Vagina (tissue), 2 donors: ENCODE results near the gene ABHD2.

ENCODE experiments used
- CTCF ChIP-seq, 3 experiments: fragments of 450-650 bp in 2 of 3; fragments of 200-600 bp in 1 of 3; sonication (generic) in 1 of 3; IDR thresholded peaks; one replicate each; pipeline ENCODE4 v1.5.1; 2017 to 2019; ENCODE audit warnings: antibody characterized with exemption in 3 of 3, mild to moderate bottlenecking in 2 of 3, moderate library complexity in 2 of 3
- POLR2A ChIP-seq, 2 donors: fragments of 450-650 bp; IDR thresholded peaks; one replicate each; pipeline ENCODE4 v1.6.1; 2017; ENCODE audit warnings: antibody characterized with exemption in 2 of 2, mild to moderate bottlenecking in 2 of 2, moderate library complexity in 2 of 2

DNA sequence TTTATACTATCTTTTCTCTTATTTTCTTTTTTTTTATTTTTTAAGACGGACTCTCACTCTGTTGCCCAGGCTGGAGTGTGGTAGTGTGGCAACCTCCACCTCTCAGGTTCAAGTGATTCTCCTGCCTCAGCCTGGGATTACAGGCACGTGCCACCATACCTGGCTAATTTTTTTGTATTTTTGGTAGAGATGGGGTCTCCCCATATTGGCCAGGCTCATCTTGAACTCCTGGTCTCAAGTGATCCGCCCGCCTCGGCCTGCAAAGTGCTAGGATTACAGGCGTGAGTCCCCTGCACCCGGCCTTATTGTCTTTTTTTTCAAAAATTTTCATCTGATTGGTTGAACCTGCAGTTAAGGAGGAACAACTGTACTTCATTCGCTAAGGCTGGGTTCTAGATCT is 21.8 kb downstream of the ABHD2 start:
- TF ChIP-seq CTCF (IDR thresholded peaks at IDR 0.05) (no peak), POLR2A (IDR thresholded peaks at IDR 0.05) (no peak)
